Activated B cell treated with CpG ODN at 0.5 μM for 24 hours (primary cell): ENCODE results near the gene COL16A1. TPM values are rescaled to one million over a fixed set of nuclear protein-coding genes. Genes with fewer than 3 reads are reported as not detected.

Experiments used
- ATAC-seq: fragments of 200-7000 bp; cut with Tn5 transposase; one replicate; pipeline ENCODE4 v1.10.0; 2021; ENCODE audit warnings: low read depth, mild to moderate bottlenecking, moderate library complexity
- CTCF ChIA-PET: fragments of 350-600 bp; sonication (Branson Sonifier 250); formaldehyde crosslinking; loops from one replicate; lab custom pipeline; 2021; ENCODE audit warnings: antibody characterized with exemption; lab: Charles Lee
- POLR2A ChIA-PET: fragments of 350-600 bp; sonication (Branson Sonifier 250); formaldehyde crosslinking; loops from one replicate; lab custom pipeline; 2021; ENCODE audit warnings: antibody characterized with exemption; lab: Charles Lee
- DNase-seq: peaks from one replicate; pipeline ENCODE4 v3.0.0; 2022
- H3K27ac Mint-ChIP-seq: one replicate; pipeline ENCODE4 v1.8.0; 2020; ENCODE audit warnings: mixed read lengths
- H3K27me3 Mint-ChIP-seq: one replicate; pipeline ENCODE4 v1.8.0; 2021; ENCODE audit warnings: mixed read lengths
- H3K36me3 Mint-ChIP-seq: one replicate; pipeline ENCODE4 v1.8.0; 2021; ENCODE audit warnings: low read depth, mixed read lengths
- H3K4me1 Mint-ChIP-seq: one replicate; pipeline ENCODE4 v1.8.0; 2021; ENCODE audit warnings: mixed read lengths
- H3K4me3 Mint-ChIP-seq: one replicate; pipeline ENCODE4 v1.8.0; 2020; ENCODE audit warnings: mild to moderate bottlenecking, mixed read lengths
- H3K9me3 Mint-ChIP-seq: one replicate; pipeline ENCODE4 v1.8.0; 2020; ENCODE audit warnings: mixed read lengths
- intact Hi-C: fragments of 100-400 bp; cut with micrococcal nuclease; formaldehyde crosslinking; loops from one replicate; pipeline ENCODE4 v1.15.1; 2024
- total RNA-seq: library from RNA; stranded (reverse); gene quantifications from 2 replicates; pipeline ENCODE4 v1.2.3, GENCODE V29; 2022
- TF ChIP-seq, protein P1 (sequence below): fragments of 200-600 bp; IDR thresholded peaks from one replicate; pipeline ENCODE4 v1.8.0; 2022; ENCODE audit warnings: antibody characterized with exemption, mild to moderate bottlenecking

COL16A1 gene
- total RNA-seq, 1 donor from 2014 or later: 0.31 TPM

DNA sequence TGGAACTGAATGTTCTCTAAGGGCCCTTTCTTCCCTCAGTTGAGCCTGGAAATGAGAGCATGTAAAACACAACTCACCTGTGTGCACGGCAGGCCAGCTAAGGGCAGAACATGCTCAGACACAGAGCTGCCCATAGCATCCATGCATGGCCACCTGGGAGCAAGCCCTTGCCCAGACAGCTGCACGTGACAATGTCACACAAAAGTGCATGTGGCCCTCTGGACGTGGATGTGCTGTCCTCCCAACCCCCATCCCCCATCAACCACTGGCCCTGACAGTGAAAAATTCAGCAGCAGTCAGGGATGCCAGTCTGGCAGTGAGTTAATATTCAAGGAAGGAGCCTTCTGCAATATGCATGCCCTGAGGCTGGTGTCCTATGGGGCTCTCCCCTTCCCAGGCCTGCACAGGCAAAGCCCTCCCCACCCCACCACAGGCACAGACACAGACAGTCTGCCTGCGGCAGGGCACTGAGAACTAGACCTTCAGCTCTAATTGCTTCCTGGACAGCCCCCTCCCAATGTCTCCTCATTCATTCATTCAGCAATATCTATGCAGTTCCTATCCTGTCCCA, 14.6 kb upstream of the COL16A1 start:
- TF ChIP-seq, protein P1, sequence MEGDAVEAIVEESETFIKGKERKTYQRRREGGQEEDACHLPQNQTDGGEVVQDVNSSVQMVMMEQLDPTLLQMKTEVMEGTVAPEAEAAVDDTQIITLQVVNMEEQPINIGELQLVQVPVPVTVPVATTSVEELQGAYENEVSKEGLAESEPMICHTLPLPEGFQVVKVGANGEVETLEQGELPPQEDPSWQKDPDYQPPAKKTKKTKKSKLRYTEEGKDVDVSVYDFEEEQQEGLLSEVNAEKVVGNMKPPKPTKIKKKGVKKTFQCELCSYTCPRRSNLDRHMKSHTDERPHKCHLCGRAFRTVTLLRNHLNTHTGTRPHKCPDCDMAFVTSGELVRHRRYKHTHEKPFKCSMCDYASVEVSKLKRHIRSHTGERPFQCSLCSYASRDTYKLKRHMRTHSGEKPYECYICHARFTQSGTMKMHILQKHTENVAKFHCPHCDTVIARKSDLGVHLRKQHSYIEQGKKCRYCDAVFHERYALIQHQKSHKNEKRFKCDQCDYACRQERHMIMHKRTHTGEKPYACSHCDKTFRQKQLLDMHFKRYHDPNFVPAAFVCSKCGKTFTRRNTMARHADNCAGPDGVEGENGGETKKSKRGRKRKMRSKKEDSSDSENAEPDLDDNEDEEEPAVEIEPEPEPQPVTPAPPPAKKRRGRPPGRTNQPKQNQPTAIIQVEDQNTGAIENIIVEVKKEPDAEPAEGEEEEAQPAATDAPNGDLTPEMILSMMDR: no peak
- H3K27me3 Mint-ChIP-seq: peaks cover 49% of the 10 kb centered on the region
- intact Hi-C loops: no loop called here
- no peak for ATAC-seq
- ChIA-PET CTCF (no interaction called here), POLR2A (no interaction called here)
- no peak overlapping the region for H3K4me3 Mint-ChIP-seq
- H3K27ac Mint-ChIP-seq: no peak overlapping the region
- H3K4me1 Mint-ChIP-seq: peaks cover 13% of the 10 kb centered on the region
- no peaks in the 10 kb centered on the region for H3K9me3 Mint-ChIP-seq
- no peak for DNase-seq
- no peaks in the 10 kb centered on the region for H3K36me3 Mint-ChIP-seq

DNA sequence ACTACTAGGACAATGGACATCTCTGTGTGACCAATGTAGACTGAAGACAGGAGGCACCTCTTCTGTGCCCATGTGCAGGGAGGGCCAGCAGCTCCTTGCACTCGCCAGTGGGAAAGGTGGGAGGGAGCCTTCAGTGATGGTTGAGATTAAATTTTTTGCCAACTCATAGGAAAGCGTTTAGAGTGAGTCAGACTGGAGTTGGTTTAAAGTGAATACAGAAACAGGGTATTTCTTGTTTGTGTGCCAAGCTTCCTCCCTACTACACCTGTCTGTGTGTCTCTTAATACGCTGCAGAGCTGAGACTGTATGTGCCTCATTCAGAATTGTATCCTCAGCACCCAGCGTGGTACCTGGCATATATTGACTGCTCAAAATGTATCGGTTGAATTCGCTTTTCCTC, 13.5 kb upstream of the COL16A1 start:
- Mint-ChIP-seq H3K27me3 (peaks cover 55% of the 10 kb centered on the region), H3K4me1 (peaks cover 13% of the 10 kb centered on the region), H3K4me3 (no peak overlapping the region), H3K27ac (no peak overlapping the region), H3K9me3 (no peaks in the 10 kb centered on the region), H3K36me3 (no peaks in the 10 kb centered on the region)
- ChIA-PET POLR2A (no interaction called here), CTCF (interaction anchor here (5.0 kb wide), 1 partner anchor 72 kb away, joined by 41 read pairs; no protein-coding TSS in a partner anchor)
- intact Hi-C loops: no loop called here
- no peak for DNase-seq
- ATAC-seq: no peak
- TF ChIP-seq, protein P1: no peak

DNA sequence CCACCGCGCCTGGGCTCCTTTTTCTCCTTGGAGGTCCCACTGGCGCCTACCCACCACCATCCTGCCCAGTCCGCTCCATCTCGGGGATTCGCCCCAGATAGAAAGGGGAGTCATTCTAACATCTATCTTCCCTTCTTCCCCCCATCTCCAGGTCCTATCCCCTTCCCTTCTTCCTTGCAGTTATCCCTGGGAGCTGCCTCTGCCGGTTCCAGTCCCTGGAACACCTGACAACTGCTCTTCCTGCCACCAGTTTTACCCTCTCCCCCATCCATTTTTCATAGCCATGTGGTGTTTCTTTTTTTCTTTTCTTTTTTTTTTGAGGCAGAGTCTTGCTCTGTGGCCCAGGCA, 12.0 kb upstream of the COL16A1 start:
- CTCF ChIA-PET: interaction anchor here (0.7 to 5.0 kb wide), 3 partner anchors 9 to 74 kb away, joined by 3 to 41 read pairs (median 3); no protein-coding TSS in a partner anchor
- H3K36me3 Mint-ChIP-seq: no peaks in the 10 kb centered on the region
- intact Hi-C loops: loop anchor here (2.0 kb wide), 1 partner anchor 29 kb away; no protein-coding TSS in a partner anchor
- ATAC-seq (no peak), DNase-seq (no peak)
- peaks cover 13% of the 10 kb centered on the region for H3K4me1 Mint-ChIP-seq
- peaks cover 47% of the 10 kb centered on the region for H3K27me3 Mint-ChIP-seq
- no peaks in the 10 kb centered on the region for H3K9me3 Mint-ChIP-seq
- TF ChIP-seq, protein P1: no peak
- H3K27ac Mint-ChIP-seq: no peak overlapping the region
- POLR2A ChIA-PET: interaction anchor here (0.9 to 1.2 kb wide), 2 partner anchors 11 to 71 kb away, joined by 3 read pairs; partner anchors contain the start of gene PEF1
- H3K4me3 Mint-ChIP-seq: peak overlapping the region; percentile 77

DNA sequence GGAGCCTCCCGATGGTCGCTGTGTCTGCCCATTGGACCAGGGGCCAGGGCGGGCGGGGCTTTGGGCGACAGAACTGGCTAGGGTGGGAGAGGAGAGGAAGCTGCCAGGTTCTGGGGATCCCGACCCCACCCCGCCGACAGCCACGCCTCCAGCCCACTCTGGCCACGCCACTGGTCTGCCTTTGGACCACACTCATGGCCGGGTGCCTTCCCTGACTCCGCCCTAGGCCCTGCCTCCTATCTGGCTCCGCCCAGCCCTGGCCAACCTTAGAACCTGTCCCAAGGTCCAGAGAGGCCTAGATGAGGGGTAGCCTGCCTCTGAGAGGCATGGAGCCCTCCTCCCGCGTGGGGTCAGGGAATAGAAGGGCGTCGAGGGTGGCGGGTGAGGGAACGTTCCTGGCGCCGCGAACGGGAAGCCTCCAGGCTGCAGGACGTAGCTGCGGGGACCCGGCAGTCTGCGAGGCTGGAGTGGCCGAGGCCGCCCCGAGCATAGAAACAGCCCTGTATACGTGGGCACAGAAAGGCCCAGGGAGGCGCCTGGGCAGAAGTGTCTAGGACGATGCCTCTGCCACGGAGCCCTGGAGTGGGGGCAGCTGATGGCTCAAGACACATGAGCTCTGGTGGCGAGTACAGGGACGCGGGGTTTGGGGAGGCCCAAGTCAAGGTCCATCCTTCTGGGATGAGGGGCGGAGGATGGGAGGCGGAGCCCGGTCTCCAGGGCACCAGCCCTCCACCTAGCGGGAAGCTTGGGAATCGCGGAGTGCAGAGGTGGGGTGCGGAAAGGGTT, 11.5 kb upstream of the COL16A1 start:
- Mint-ChIP-seq H3K4me1 (peaks cover 13% of the 10 kb centered on the region), H3K36me3 (no peaks in the 10 kb centered on the region), H3K27ac (no peak overlapping the region), H3K9me3 (no peaks in the 10 kb centered on the region), H3K4me3 (peak overlapping the region; percentile 77), H3K27me3 (peaks cover 47% of the 10 kb centered on the region)
- POLR2A ChIA-PET: interaction anchor here (0.9 to 2.1 kb wide), 3 partner anchors 10 to 73 kb away, joined by 3 to 9 read pairs (median 3); partner anchors contain the start of gene PEF1
- ATAC-seq (peak; percentile 74), DNase-seq (peak; percentile 33)
- TF ChIP-seq, protein P1: no peak
- CTCF ChIA-PET: interaction anchor here (0.7 to 5.0 kb wide), 4 partner anchors 10 to 249 kb away, joined by 3 to 41 read pairs (median 4); no protein-coding TSS in a partner anchor
- intact Hi-C loops: loop anchor here (2.0 kb wide), 1 partner anchor 30 kb away; no protein-coding TSS in a partner anchor
